ENCODE data around the gene HS6ST3. TPM values are rescaled to one million over a fixed set of nuclear protein-coding genes. Genes with fewer than 3 reads are reported as not detected.

HS6ST3 gene
- total RNA-seq, 6 donors from 2014 or later: 0.03 to 1.0 (median 0.22) TPM; not detected in 1

DNA sequence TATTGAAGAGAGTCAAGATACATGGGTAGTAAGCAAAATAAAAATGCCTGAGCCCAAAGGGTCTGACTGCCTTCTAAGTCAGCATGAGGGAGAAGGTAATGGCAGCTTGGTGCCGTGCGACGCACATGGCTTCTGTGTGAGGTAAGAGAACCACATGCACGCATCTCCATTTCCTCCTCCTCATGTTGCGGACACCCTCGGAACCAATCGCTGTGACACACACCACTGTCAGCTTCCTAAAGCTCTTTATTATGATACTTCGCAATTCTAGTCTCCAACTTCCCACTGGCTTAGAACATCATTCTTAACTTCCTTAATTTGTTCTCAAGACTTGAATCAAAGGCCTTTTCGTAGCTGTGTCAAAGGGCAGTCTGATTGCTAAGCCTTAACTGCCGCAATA lies 734.2 kb downstream of the HS6ST3 start:
- TF ChIP-seq, protein P1, sequence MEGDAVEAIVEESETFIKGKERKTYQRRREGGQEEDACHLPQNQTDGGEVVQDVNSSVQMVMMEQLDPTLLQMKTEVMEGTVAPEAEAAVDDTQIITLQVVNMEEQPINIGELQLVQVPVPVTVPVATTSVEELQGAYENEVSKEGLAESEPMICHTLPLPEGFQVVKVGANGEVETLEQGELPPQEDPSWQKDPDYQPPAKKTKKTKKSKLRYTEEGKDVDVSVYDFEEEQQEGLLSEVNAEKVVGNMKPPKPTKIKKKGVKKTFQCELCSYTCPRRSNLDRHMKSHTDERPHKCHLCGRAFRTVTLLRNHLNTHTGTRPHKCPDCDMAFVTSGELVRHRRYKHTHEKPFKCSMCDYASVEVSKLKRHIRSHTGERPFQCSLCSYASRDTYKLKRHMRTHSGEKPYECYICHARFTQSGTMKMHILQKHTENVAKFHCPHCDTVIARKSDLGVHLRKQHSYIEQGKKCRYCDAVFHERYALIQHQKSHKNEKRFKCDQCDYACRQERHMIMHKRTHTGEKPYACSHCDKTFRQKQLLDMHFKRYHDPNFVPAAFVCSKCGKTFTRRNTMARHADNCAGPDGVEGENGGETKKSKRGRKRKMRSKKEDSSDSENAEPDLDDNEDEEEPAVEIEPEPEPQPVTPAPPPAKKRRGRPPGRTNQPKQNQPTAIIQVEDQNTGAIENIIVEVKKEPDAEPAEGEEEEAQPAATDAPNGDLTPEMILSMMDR (IDR thresholded peaks at IDR 0.05): no peak
- TF ChIP-seq POLR2AphosphoS5 (IDR thresholded peaks at IDR 0.05) (no peak), EP300 (IDR thresholded peaks at IDR 0.05) (no peak), POLR2A (IDR thresholded peaks at IDR 0.05) (no peak)
- 63 to 89% methylated on average over 10 of the region's 10 CpGs for WGBS, 2 donors
- Histone ChIP-seq H3K36me3 (no peaks in the 10 kb centered on the region), H3K4me1 (no peaks in the 10 kb centered on the region), H3K27ac (no peak overlapping the region), H3K4me3 (no peak overlapping the region), H3K27me3 (no peaks in the 10 kb centered on the region), H3K9me3 (no peaks in the 10 kb centered on the region)
- ATAC-seq (ENCODE audit: low FRiP score in 2 of 2) (peak in 1 of 2 donors; percentile 51), DNase-seq (no peak)

DNA sequence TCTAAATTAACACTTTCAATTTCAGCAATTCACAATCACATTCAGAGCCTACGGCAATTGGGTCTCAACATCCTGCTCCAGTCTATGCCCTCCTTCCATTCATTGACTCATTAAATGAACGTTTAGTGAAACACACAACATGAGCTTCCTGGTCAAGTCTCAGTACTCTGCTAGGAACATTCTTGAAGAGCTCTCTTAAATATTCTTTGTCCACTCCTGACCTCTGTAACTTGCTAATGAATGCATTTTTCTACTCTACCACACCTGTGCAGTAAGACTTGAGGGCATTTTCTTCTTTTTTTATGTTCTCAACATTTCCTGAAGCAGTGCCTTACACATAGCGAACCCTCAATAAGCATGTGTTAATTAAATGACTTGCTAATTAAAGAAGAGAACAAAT lies 735.7 kb downstream of the HS6ST3 start:
- WGBS, 2 donors: 67 to 70% methylated on average over 3 of the region's 3 CpGs
- no peak overlapping the region for H3K27ac ChIP-seq
- TF ChIP-seq POLR2AphosphoS5 (IDR thresholded peaks at IDR 0.05) (no peak), EP300 (IDR thresholded peaks at IDR 0.05) (no peak), POLR2A (IDR thresholded peaks at IDR 0.05) (no peak)
- TF ChIP-seq, protein P1 (IDR thresholded peaks at IDR 0.05): no peak
- H3K9me3 ChIP-seq: no peaks in the 10 kb centered on the region
- H3K36me3 ChIP-seq: no peaks in the 10 kb centered on the region
- H3K27me3 ChIP-seq: no peaks in the 10 kb centered on the region
- no peaks in the 10 kb centered on the region for H3K4me1 ChIP-seq
- no peak overlapping the region for H3K4me3 ChIP-seq
- ATAC-seq (ENCODE audit: low FRiP score in 2 of 2) (no peak), DNase-seq (no peak)

DNA sequence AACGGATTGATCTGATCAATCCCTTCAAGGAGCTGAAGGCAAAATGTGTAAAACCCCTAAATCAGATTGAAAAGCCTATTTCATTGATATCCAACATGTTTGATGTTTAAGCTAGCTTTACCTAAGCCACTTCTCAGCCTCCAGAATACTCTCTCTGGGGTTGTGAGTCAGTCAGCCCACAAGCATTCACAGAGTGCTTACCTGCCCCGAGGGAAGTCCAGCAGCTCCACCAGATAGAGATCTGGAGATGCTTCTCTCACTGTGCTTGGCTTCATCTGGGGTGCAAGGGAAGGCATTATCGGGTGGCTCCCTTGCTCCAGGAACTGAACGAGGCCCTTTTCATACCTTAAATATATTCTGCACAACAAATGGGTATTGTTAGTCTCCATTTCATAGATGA lies 744.7 kb downstream of the HS6ST3 start:
- H3K27ac ChIP-seq: no peak overlapping the region
- TF ChIP-seq, protein P1 (IDR thresholded peaks at IDR 0.05): no peak
- TF ChIP-seq POLR2AphosphoS5 (IDR thresholded peaks at IDR 0.05): no peak
- no peak for TF ChIP-seq EP300 (IDR thresholded peaks at IDR 0.05)
- TF ChIP-seq POLR2A (IDR thresholded peaks at IDR 0.05): no peak
- H3K4me3 ChIP-seq: no peak overlapping the region
- WGBS, 2 donors: 83 to 84% methylated on average over 4 of the region's 4 CpGs
- no peaks in the 10 kb centered on the region for H3K36me3 ChIP-seq
- H3K4me1 ChIP-seq: no peaks in the 10 kb centered on the region
- ATAC-seq (ENCODE audit: low FRiP score in 2 of 2): no peak
- no peaks in the 10 kb centered on the region for H3K9me3 ChIP-seq
- DNase-seq: no peak
- no peaks in the 10 kb centered on the region for H3K27me3 ChIP-seq

DNA sequence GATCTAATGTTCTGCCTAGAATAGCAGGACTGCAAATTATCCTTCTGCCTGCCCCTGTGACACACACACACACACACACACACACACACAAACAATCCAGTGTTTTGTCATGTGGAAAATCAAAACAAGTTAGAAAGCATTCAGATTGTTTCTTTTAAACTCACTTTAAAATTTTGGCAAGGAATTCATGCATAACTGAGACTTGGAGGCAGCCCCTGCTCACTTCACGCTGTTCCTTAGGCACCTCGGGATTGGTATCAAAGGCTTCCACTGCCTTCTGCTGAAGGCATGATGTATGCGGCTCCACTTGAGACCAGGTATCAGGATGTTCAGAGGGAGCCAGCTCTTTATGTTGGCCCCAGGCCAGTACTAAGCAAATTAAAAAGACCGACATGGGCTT lies 745.6 kb downstream of the HS6ST3 start:
- DNase-seq (no peak), ATAC-seq (ENCODE audit: low FRiP score in 2 of 2) (no peak)
- Histone ChIP-seq H3K4me3 (no peak overlapping the region), H3K9me3 (no peaks in the 10 kb centered on the region), H3K27ac (no peak overlapping the region), H3K27me3 (no peaks in the 10 kb centered on the region), H3K4me1 (no peaks in the 10 kb centered on the region), H3K36me3 (no peaks in the 10 kb centered on the region)
- TF ChIP-seq, protein P1 (IDR thresholded peaks at IDR 0.05): no peak
- no peak for TF ChIP-seq POLR2AphosphoS5 (IDR thresholded peaks at IDR 0.05)
- no peak for TF ChIP-seq EP300 (IDR thresholded peaks at IDR 0.05)
- no peak for TF ChIP-seq POLR2A (IDR thresholded peaks at IDR 0.05)
- 48 to 58% methylated on average over 4 of the region's 4 CpGs for WGBS, 2 donors

DNA sequence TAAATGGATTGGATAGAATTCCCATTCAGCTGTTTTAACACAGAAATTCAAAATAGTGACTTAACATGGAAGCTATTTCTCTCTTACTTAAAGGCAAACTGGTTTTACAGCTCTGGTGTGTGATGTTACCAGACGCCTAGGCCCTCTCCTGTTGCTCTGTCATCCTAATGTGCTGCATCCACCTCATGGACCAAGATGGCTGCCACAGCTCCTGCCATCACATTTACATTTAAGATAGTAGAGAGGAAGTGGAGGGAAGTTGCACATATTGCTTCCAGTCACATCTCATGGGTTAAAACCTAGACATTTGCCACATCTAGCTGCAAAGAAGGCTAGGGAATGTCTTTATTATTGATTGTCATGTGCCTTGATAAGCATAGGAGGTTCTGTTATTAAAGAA lies 746.8 kb downstream of the HS6ST3 start:
- no peaks in the 10 kb centered on the region for H3K4me1 ChIP-seq
- no peaks in the 10 kb centered on the region for H3K27me3 ChIP-seq
- H3K4me3 ChIP-seq: no peak overlapping the region
- no peak for TF ChIP-seq POLR2AphosphoS5 (IDR thresholded peaks at IDR 0.05)
- no peak for TF ChIP-seq POLR2A (IDR thresholded peaks at IDR 0.05)
- TF ChIP-seq, protein P1 (IDR thresholded peaks at IDR 0.05): no peak
- TF ChIP-seq EP300 (IDR thresholded peaks at IDR 0.05): no peak
- ATAC-seq (ENCODE audit: low FRiP score in 2 of 2) (no peak), DNase-seq (no peak)
- H3K27ac ChIP-seq: no peak overlapping the region
- no peaks in the 10 kb centered on the region for H3K36me3 ChIP-seq
- WGBS, 2 donors: 89 to 96% methylated on average over 1 of the region's 1 CpG
- H3K9me3 ChIP-seq: no peaks in the 10 kb centered on the region

Measured in upper lobe of left lung (tissue), 6 donors.